AG04450 (cell line): Measurements from ENCODE around the gene SPATA31E1. TPM values are rescaled to one million over a fixed set of nuclear protein-coding genes. Genes with fewer than 3 reads are reported as not detected.
A peak's percentile ranks its signal among the peaks of the same experiment; 100 is the strongest.

Experiments
- CTCF ChIA-PET: fragments of 300-600, 350-600 bp; formaldehyde crosslinking; extraction: SDS; loops from one replicate; lab custom pipeline; 2022; ENCODE audit warnings: antibody characterized with exemption, inconsistent platforms; lab: Charles Lee
- POLR2A ChIA-PET: fragments of 350-600 bp; formaldehyde crosslinking; extraction: SDS; loops from one replicate; lab custom pipeline; 2021; ENCODE audit warnings: antibody characterized with exemption, inconsistent platforms; lab: Yijun Ruan, JAX
- DNase-seq: peaks from one replicate; pipeline ENCODE4 v3.0.0-alpha.2; 2011; ENCODE audit warnings: low read depth, low spot score
- H3K27ac ChIP-seq: one replicate; pipeline ENCODE4 v1.5.1; 2012; ENCODE audit warnings: low read depth, low read length, control low read depth
- H3K27me3 ChIP-seq: one replicate; pipeline ENCODE4 v1.6.0; 2012; ENCODE audit warnings: low read length; ENCODE audit not compliant: control insufficient read depth, insufficient read depth
- H3K4me3 ChIP-seq: 2 replicates; pipeline ENCODE4 v1.5.1; 2011; ENCODE audit warnings: mild to moderate bottlenecking, low read depth, low read length, control low read depth
- H3K9me3 ChIP-seq: 2 replicates; pipeline ENCODE4 v1.5.1; 2012; ENCODE audit warnings: low read length; ENCODE audit not compliant: control insufficient read depth, insufficient read depth
- CTCF ChIP-seq: IDR thresholded peaks from 2 replicates; pipeline ENCODE4 v1.5.1; 2011; ENCODE audit warnings: low read depth, low read length, control low read depth, inconsistent platforms
- polyA plus RNA-seq: library from polyadenylated mRNA; depleted of rRNA; stranded (reverse); fragments of >200 nt; gene quantifications from 2 replicates; pipeline ENCODE4 v1.2.3, GENCODE V29; 2011

The SPATA31E1 gene
- polyA plus RNA-seq, 1 experiment: 0.02 TPM

GRCh38 chr9:87857948-87858335 lies 24.7 kb upstream of the SPATA31E1 start:
- Histone ChIP-seq H3K9me3 (peaks cover 29% of the 10 kb centered on the region), H3K27ac (no peak overlapping the region), H3K4me3 (no peak overlapping the region), H3K27me3 (no peaks in the 10 kb centered on the region)
- no peak for DNase-seq
- ChIA-PET CTCF (no interaction called here), POLR2A (no interaction called here)
- TF ChIP-seq CTCF: no peak

GRCh38 chr9:87859137-87859536 lies 23.5 kb upstream of the SPATA31E1 start:
- Histone ChIP-seq H3K9me3 (peaks cover 29% of the 10 kb centered on the region), H3K4me3 (no peak overlapping the region), H3K27me3 (no peaks in the 10 kb centered on the region), H3K27ac (no peak overlapping the region)
- POLR2A ChIA-PET: no interaction called here
- no peak for DNase-seq
- CTCF ChIA-PET: no interaction called here
- TF ChIP-seq CTCF: no peak

GRCh38 chr9:87859786-87860185 lies 22.9 kb upstream of the SPATA31E1 start:
- ChIA-PET POLR2A (no interaction called here), CTCF (no interaction called here)
- Histone ChIP-seq H3K27me3 (no peaks in the 10 kb centered on the region), H3K4me3 (no peak overlapping the region), H3K27ac (no peak overlapping the region), H3K9me3 (peaks cover 29% of the 10 kb centered on the region)
- no peak for DNase-seq
- no peak for TF ChIP-seq CTCF

GRCh38 chr9:87861332-87861731 lies 21.3 kb upstream of the SPATA31E1 start:
- Histone ChIP-seq H3K4me3 (no peak overlapping the region), H3K27ac (no peak overlapping the region), H3K9me3 (peaks cover 29% of the 10 kb centered on the region), H3K27me3 (no peaks in the 10 kb centered on the region)
- DNase-seq: no peak
- no peak for TF ChIP-seq CTCF
- ChIA-PET CTCF (no interaction called here), POLR2A (no interaction called here)

GRCh38 chr9:87862536-87863268 lies 20.0 kb upstream of the SPATA31E1 start:
- H3K4me3 ChIP-seq: no peak overlapping the region
- POLR2A ChIA-PET: interaction anchor here (1.4 kb wide), 1 partner anchor 16 kb away, joined by 4 read pairs; no protein-coding TSS in a partner anchor

More at GRCh38 chr9:87862536-87863268, 20.0 kb upstream of the SPATA31E1 start:
- peaks cover 21% of the 10 kb centered on the region for H3K9me3 ChIP-seq
- CTCF ChIA-PET: interaction anchor here (1.0 kb wide), 1 partner anchor 12 kb away, joined by 3 read pairs; no protein-coding TSS in a partner anchor
- peak; percentile 42 for DNase-seq
- TF ChIP-seq CTCF: no peak
- H3K27me3 ChIP-seq: no peaks in the 10 kb centered on the region
- peak overlapping the region; percentile 72 for H3K27ac ChIP-seq
